CD4-positive, alpha-beta T cell treated with Interleukin-12 subunit alpha and Interleukin-12 subunit beta, for 1 hour (primary cell): ENCODE results near the gene WDR75.
"Not testable (repeated sequence)": the region's sequence is repeated elsewhere in the genome, so short reads cannot be mapped to it uniquely, and the experiment has no call there.

Experiments
- DNase-seq: peaks from one replicate; pipeline ENCODE4 v3.0.0-alpha.2; 2020

Gene WDR75

GRCh38 chr2:189440947-189441708 lies at the start of gene WDR75:
Gene WDR75 (plus strand): TSS chr2:189441474. CDS start chr2:189441493, 19 bp downstream.
- DNase-seq, result peak; percentile 92

- no peak for DNase-seq
These were observed 47.7 kb upstream of the WDR75 start for GRCh38 chr2:189393440-189394111.

- no peak for DNase-seq
These were observed 46.7 kb upstream of the WDR75 start for GRCh38 chr2:189394525-189394924.

GRCh38 chr2:189402932-189403331 lies 38.3 kb upstream of the WDR75 start:
- DNase-seq, result no peak

GRCh38 chr2:189406586-189407233 lies 34.6 kb upstream of the WDR75 start:
- DNase-seq, result no peak

- no peak for DNase-seq
These were observed 33.7 kb upstream of the WDR75 start for GRCh38 chr2:189407281-189408209.

GRCh38 chr2:189408294-189408693 lies 33.0 kb upstream of the WDR75 start:
- DNase-seq, result no peak

GRCh38 chr2:189409131-189409530 lies 32.1 kb upstream of the WDR75 start:
- no peak for DNase-seq

GRCh38 chr2:189409647-189410046 lies 31.6 kb upstream of the WDR75 start:
- DNase-seq, result no peak

- no peak for DNase-seq
These were observed 29.4 kb upstream of the WDR75 start for GRCh38 chr2:189411860-189412259.

GRCh38 chr2:189412330-189412953 lies 28.8 kb upstream of the WDR75 start:
- peak; percentile 64 for DNase-seq

- DNase-seq, result no peak
These were observed 28.0 kb upstream of the WDR75 start for GRCh38 chr2:189413249-189413648.

GRCh38 chr2:189421644-189422043 lies 19.6 kb upstream of the WDR75 start:
- no peak for DNase-seq

GRCh38 chr2:189424961-189425360 lies 16.3 kb upstream of the WDR75 start:
- DNase-seq, result no peak

GRCh38 chr2:189425676-189426075 lies 15.6 kb upstream of the WDR75 start:
- no peak for DNase-seq

GRCh38 chr2:189426886-189427285 lies 14.4 kb upstream of the WDR75 start:
- DNase-seq, result no peak

GRCh38 chr2:189427872-189428271 lies 13.4 kb upstream of the WDR75 start:
- DNase-seq, result no peak

- not testable (repeated sequence) for DNase-seq
These were observed 10.8 kb upstream of the WDR75 start for GRCh38 chr2:189430448-189430847.

GRCh38 chr2:189435803-189436202 lies 5.5 kb upstream of the WDR75 start:
- not testable (repeated sequence) for DNase-seq

GRCh38 chr2:189437926-189438325 lies 3.3 kb upstream of the WDR75 start:
- no peak for DNase-seq

GRCh38 chr2:189439342-189439741 lies 1.9 kb upstream of the WDR75 start:
- peak; percentile 8 for DNase-seq

GRCh38 chr2:189440644-189440946 lies 679 bp upstream of the WDR75 start:
- no peak for DNase-seq

GRCh38 chr2:189441709-189442074 lies 418 bp downstream of the WDR75 start:
- DNase-seq, result no peak
